ENCODE results near the gene ZNF266.

Gene ZNF266

DNA sequence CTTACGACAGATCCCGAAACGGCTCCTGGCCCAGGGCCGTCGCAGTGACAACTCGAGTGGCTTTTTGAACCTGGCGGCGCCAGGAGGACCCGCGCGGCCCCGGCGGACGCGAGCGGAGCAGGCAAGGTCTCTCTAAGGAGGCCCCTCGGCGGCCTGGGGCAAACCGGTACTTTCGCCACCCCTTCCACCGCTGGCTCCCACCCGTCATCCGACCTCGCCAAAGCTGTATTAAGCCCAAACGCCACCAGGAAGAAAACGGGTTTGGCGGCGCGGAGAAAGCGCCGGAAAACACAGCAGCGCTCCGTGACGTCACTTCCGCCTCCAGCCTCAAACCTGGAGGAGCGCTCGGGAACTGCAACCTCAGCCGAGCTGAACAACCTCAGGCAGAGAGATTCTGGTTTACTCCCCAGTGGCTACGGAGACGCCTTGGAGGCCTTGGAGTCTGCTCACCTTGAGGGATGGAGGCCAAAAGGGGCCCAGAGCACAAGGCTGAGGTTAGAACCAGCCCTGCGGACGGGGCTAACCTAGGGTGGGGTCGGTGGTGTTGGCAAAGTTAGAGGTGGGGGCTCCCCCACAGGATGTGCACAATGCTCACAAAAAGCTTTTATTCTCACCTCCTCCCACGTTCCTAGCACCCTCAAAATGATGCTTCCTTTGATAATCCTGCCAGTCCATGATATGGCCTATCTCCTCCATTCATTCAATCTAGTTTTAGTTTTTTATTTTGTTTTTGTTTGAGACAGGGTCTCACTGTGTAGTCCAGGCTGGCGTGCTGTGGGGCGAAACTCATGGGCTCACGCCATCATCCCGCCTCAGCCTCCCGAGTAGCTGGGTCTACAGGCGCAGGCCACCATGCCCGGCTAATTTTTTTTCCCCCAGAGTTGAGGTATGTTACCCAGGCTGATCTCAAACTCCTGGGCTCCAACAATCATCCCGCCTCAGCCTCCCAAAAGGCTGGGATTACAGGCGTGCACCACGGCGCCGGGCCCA lies at the start of gene ZNF266:
Gene ZNF266 (minus strand): TSS at position 295 of the 990 bp plus-strand sequence. CDS start 15,484 bp downstream, outside the sequence.
- in situ Hi-C loops (cut with MboI; ENCODE audit: low pct_unique_long_range_greater_than_20kb, low sequenced_read_pairs, unreplicated experiment): no loop called here
- TF ChIP-seq, protein P1, sequence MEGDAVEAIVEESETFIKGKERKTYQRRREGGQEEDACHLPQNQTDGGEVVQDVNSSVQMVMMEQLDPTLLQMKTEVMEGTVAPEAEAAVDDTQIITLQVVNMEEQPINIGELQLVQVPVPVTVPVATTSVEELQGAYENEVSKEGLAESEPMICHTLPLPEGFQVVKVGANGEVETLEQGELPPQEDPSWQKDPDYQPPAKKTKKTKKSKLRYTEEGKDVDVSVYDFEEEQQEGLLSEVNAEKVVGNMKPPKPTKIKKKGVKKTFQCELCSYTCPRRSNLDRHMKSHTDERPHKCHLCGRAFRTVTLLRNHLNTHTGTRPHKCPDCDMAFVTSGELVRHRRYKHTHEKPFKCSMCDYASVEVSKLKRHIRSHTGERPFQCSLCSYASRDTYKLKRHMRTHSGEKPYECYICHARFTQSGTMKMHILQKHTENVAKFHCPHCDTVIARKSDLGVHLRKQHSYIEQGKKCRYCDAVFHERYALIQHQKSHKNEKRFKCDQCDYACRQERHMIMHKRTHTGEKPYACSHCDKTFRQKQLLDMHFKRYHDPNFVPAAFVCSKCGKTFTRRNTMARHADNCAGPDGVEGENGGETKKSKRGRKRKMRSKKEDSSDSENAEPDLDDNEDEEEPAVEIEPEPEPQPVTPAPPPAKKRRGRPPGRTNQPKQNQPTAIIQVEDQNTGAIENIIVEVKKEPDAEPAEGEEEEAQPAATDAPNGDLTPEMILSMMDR (IDR thresholded peaks at IDR 0.05; ENCODE audit: extremely low read depth, insufficient read depth, missing control alignments): peak; percentile 38

DNA sequence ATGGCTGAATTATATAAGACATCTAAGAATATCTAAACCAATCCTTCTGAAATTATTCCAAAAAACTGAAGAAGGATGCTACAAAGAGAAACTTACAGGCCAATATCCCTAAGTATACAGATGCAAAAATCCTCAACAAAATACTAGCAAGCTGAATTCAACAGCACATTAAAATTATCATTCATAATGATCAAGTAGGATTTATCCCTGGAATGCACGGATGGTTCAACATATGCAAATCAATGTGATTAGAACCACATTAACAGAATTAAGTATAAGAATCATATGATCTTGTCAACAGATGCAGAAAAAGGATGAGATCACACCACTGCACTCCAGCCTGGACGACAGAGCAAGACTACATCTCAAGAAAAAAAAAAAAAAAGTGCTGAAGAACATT lies 49.8 kb upstream of the ZNF266 start:
- in situ Hi-C loops (cut with MboI; ENCODE audit: low pct_unique_long_range_greater_than_20kb, low sequenced_read_pairs, unreplicated experiment): no loop called here
- TF ChIP-seq, protein P1 (IDR thresholded peaks at IDR 0.05; ENCODE audit: extremely low read depth, insufficient read depth, missing control alignments): no peak
- no peak for DNase-seq (ENCODE audit: low spot score)

More for the DNA sequence above, at the start of gene ZNF266:
- DNase-seq (ENCODE audit: low spot score): peak; percentile 92

DNA sequence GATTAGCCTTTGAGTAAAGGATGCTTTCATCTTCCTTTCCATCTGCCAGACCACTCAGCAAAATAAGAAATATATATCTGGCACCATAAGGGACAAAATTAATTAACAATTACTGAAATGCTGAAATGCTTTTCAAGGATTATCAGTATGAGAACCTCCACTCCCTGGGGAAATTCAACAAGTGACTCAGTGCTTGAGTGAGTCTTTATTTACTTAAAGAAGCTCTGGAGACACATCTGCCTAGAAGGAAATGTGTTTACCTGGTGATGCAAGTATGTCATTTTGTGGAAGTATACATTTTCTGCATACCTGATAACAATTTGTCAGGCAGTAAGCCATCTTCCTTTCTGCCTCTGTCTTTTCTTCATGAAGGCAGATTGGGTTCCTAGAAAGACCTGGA lies 39.6 kb upstream of the ZNF266 start:
- DNase-seq (ENCODE audit: low spot score): no peak
- in situ Hi-C loops (cut with MboI; ENCODE audit: low pct_unique_long_range_greater_than_20kb, low sequenced_read_pairs, unreplicated experiment): no loop called here

DNA sequence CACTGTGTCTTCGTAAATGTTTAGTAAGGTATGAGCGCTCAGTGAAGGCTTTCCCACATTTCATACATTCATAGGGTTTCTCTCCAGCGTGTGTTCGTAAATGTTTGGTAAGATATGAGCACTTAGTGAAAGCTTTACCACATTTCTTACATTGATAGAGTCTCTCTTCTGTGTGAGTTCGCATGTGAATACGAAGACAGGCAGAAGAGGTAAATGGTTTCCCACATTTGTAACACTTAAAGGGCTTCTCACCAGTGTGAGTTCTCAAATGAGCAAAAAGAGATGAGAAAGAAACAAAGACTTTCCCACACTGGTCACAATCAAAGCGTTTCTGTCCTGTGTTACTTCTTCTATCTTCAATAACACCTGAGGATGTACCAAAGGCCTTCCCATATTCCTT lies 31.8 kb upstream of the ZNF266 start:
- in situ Hi-C loops (cut with MboI; ENCODE audit: low pct_unique_long_range_greater_than_20kb, low sequenced_read_pairs, unreplicated experiment): no loop called here
- no peak for DNase-seq (ENCODE audit: low spot score)
- TF ChIP-seq, protein P1 (IDR thresholded peaks at IDR 0.05; ENCODE audit: extremely low read depth, insufficient read depth, missing control alignments): no peak

More for the DNA sequence above, 39.6 kb upstream of the ZNF266 start:
- TF ChIP-seq, protein P1 (IDR thresholded peaks at IDR 0.05; ENCODE audit: extremely low read depth, insufficient read depth, missing control alignments): no peak

- in situ Hi-C loops (cut with MboI; ENCODE audit: low pct_unique_long_range_greater_than_20kb, low sequenced_read_pairs, unreplicated experiment): no loop called here
- TF ChIP-seq, protein P1 (IDR thresholded peaks at IDR 0.05; ENCODE audit: extremely low read depth, insufficient read depth, missing control alignments): no peak
- DNase-seq (ENCODE audit: low spot score): no peak
These were observed 26.6 kb upstream of the ZNF266 start for GRCh38 chr19:9461938-9462337.

GRCh38 chr19:9456018-9456689 lies 20.8 kb upstream of the ZNF266 start:
- TF ChIP-seq, protein P1 (IDR thresholded peaks at IDR 0.05; ENCODE audit: extremely low read depth, insufficient read depth, missing control alignments): no peak
- in situ Hi-C loops (cut with MboI; ENCODE audit: low pct_unique_long_range_greater_than_20kb, low sequenced_read_pairs, unreplicated experiment): no loop called here
- DNase-seq (ENCODE audit: low spot score): no peak
